ENCODE data around the gene SECISBP2.
"Not testable (repeated sequence)": the region's sequence is repeated elsewhere in the genome, so short reads cannot be mapped to it uniquely, and the experiment has no call there.

SECISBP2 gene

GRCh38 chr9:89309608-89310474 is 8.5 kb upstream of the SECISBP2 start:
- DNase-seq (ENCODE audit: low read depth, low spot score): no peak

DNA sequence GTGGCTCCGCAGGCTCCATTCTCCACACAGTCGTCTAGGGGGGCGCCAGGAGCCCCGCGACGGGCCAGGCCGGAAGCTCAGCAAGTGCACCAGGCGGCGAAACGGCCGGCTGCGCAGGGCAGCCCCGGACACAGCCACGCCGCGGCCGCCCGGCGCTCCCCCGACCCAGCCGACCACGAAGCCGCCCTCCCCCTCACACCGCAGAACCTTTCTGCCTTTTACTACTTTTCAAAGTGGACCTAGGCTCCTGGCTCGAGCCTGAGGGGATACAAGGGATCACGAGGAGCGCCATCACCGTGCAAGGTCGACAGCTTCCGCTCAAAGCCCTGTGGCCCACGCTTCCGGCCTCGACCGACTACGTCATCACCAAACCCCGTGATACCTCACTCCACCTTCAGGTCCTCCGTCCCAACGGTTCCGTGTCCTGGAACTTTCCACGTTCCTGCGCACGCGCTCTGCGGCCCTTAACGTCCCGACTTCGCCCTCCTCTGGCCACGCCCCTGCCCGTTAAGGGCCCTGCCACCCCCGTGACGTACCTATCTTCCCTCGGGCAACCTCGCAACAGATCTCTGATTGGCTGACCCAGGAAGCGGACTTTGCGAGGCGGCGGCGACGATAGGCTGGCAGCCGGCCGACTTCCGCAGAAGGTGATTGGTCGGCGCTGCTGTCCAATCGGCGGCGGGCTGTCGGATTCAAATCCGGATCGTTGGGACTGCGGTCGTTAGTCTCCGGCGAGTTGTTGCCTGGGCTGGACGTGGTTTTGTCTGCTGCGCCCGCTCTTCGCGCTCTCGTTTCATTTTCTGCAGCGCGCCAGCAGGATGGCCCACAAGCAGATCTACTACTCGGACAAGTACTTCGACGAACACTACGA is 7.6 kb upstream of the SECISBP2 start, which contains the start of gene CKS2:
TSS of gene CKS2 (plus strand) at position 721 of the 871 bp plus-strand sequence. CDS start at position 819, 98 bp downstream.
- peak; percentile 99 for DNase-seq (ENCODE audit: low read depth, low spot score)

- DNase-seq (ENCODE audit: low read depth, low spot score): no peak
These were observed 6.7 kb upstream of the SECISBP2 start for GRCh38 chr9:89311346-89312221.

- DNase-seq (ENCODE audit: low read depth, low spot score): no peak
These were observed 6.1 kb upstream of the SECISBP2 start for GRCh38 chr9:89312222-89312571.

DNA sequence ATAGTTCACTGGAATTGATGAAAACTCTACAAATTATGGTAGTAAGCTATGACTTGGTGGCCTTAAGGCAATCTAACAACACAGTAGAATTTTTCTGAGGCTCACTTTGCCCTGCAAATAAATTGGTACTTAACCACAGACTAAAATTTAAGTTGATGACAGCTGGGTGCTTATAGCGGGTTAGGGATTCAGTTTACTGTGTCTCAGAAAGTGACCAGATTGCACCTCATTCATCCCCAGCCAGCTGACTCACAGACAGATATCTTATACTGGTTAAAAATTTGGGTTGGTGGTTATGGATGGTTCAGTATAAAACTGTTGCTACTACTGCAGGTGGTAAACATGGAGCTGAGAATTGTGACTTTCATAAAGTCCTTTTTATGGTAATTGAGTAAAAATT is 4.5 kb upstream of the SECISBP2 start:
- no peak for DNase-seq (ENCODE audit: low read depth, low spot score)

DNA sequence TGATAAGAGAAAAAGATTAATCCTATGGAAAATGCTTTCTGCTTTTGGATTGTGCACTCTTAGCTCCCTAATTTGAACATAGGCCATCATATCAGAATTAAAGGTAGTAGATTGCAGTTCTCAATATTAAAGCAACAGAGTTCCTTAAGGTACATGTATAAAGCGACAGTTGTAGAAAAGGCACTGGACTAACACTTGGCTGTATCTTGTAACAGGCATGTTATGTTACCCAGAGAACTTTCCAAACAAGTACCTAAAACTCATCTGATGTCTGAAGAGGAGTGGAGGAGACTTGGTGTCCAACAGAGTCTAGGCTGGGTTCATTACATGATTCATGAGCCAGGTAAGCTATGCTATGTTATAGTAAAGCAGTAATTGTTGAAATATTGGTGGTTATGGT is 3.3 kb upstream of the SECISBP2 start:
- DNase-seq (ENCODE audit: low read depth, low spot score): no peak

- DNase-seq (ENCODE audit: low read depth, low spot score): no peak
These were observed 2.8 kb upstream of the SECISBP2 start for GRCh38 chr9:89315482-89315881.

- DNase-seq (ENCODE audit: low read depth, low spot score): no peak
These were observed 1.0 kb upstream of the SECISBP2 start for GRCh38 chr9:89317282-89317681.

DNA sequence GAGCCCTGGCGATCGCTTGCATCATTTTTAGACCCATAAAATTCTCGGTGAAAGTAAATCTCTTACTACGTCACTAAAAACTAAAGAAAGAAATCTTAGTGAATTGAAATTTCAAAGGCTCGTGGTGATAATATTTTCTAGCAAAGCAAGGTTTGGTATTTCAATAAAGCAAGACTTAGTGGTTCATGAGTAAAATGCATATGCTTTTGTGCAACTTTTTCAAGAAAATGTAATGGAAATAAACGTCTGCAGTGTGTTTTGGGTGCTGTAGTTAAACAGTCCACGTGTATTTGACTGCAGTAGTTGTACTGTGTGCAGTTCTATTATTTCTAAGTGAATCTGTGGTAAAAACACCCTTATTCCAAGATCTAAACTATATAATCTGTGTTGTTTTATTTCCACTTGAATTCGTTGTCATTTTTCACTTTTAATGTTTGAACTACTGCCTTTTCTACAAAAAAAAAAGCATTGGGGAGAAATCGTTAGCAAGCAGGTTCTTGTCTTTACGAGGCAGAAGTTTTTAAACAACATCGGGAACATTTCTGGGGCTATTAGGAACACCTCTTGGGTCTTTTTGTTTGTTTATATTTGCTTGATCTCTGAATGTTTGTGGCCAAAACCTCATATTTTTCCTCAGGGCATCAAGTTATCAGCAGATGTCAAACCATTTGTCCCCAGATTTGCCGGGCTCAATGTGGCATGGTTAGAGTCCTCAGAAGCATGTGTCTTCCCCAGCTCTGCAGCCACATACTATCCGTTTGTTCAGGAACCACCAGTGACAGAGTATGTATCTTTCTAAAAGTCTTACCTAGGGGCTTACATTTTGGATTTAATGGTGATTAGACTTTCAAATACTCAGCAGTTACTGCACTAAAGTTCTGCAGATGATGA is 960 bp downstream of the SECISBP2 start:
- no peak for DNase-seq (ENCODE audit: low read depth, low spot score)

- no peak for DNase-seq (ENCODE audit: low read depth, low spot score)
These were observed 5.1 kb downstream of the SECISBP2 start for GRCh38 chr9:89323390-89323789.

DNA sequence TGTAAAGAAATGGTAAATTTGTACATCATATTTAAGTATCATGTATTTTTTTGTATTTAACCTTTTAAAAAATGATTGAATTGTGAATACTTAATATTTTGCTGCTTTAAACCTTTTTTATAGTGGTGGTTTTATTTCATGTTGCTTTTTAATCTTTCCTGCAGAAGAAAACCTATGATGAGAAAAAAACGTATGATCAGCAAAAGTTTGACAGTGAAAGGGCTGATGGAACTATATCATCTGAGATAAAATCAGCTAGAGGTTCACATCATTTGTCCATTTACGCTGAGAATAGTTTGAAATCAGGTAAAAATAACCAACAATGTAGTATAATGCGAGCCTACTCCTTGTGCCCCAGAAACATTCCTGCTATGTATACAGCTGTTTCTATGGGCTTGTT is 7.4 kb downstream of the SECISBP2 start:
- DNase-seq (ENCODE audit: low read depth, low spot score): no peak

DNA sequence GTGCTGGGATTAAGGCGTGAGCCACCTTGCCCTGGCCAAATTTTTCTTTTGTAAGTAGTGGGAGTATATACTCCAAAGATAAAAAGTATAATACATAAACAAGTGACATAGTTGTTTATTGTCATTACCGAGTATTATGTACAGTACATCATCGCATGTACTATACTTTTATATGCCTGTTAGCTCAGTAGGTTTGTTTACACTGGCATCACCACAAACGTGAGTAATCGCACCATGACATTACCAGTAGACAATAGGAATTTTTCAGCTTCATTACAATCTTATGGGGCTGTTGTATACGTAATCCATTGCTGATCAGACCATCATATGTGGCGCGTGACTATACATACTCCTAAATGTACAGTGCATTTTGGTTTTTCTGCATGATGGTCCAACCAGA is 9.8 kb downstream of the SECISBP2 start:
- DNase-seq (ENCODE audit: low read depth, low spot score): no peak

GRCh38 chr9:89329917-89330316 is 11.6 kb downstream of the SECISBP2 start:
- no peak for DNase-seq (ENCODE audit: low read depth, low spot score)

DNA sequence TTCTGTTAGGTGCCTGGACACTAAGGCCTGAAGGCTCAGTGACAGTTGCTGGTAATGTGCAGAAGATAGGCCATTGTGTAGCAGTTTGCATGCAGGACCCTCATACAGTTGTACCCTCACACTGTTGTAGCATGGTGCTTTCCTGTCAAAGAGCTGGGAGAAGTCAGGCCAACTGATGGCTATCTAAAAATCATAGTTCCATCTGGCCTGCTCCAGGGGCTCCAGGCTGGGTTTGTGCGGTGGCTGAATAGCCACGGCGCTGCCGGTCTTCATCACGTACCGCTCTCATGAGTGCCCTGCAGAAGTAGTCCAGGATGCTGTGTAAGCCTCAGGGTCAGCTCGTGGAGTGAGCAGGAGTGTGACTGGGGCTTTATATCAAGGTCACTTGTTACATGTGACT is 12.2 kb downstream of the SECISBP2 start:
- DNase-seq (ENCODE audit: low read depth, low spot score): no peak

- no peak for DNase-seq (ENCODE audit: low read depth, low spot score)
These were observed 21.5 kb downstream of the SECISBP2 start for GRCh38 chr9:89339807-89340206.

GRCh38 chr9:89340332-89340731 is 22.0 kb downstream of the SECISBP2 start:
- no peak for DNase-seq (ENCODE audit: low read depth, low spot score)

DNA sequence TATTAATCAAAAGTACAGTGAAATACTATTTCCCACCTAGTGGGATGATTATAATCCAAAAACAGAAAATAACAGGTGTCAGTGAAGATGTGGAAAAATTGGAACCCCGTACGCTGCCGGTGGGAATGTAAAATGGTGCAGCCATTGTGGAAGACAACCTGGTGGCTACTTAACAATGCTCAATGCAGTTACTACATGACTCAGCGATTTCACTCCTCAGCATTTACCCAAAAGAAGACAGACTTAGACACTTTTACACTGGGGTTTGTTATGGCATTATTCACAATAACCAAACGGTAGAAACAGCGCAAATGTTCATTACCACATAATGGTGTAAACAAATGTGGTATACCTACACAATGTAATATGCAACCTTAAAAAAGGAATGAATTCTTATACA is 23.9 kb downstream of the SECISBP2 start:
- no peak for DNase-seq (ENCODE audit: low read depth, low spot score)

- DNase-seq (ENCODE audit: low read depth, low spot score): no peak
These were observed 24.6 kb downstream of the SECISBP2 start for GRCh38 chr9:89342948-89343347.

DNA sequence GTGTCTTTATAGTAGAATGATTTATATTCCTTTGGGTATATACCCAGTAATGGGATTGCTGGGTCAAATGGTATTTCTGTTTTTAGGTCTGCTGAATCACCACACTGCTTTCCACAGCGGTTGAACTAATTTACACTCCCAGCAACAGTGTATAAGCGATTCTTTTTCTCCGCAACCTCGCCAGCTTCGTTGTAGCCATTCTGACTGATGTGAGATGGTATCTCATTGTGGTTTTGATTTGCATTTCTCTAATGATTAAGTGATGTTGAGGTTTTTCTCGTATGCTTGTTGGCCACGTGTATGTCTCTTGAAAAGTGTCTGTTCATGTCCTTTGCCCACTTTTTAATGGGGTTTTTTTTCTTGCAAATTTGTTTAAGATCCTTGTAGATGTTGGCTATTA is 25.5 kb downstream of the SECISBP2 start:
- not testable (repeated sequence) for DNase-seq (ENCODE audit: low read depth, low spot score)

DNA sequence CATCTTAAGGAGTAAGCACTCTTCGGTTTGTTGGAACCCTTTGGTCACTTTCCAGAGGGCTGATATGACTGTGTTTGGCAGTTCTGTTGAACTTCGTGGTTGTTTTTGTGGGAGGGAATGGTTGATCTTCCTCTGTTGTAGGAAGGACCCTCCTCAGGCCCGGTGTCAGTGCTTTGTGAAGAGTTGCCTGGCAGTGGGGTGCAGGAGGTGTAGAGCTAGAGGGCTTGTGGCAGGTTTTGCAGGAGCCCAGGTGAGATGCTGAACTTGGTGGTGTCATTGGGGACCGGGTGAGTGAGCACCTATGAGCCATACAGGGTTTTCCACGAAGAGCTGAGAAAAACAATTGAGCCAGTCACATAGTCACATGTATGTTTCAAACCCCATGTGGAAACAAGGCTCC is 27.2 kb downstream of the SECISBP2 start:
- DNase-seq (ENCODE audit: low read depth, low spot score): no peak

DNA sequence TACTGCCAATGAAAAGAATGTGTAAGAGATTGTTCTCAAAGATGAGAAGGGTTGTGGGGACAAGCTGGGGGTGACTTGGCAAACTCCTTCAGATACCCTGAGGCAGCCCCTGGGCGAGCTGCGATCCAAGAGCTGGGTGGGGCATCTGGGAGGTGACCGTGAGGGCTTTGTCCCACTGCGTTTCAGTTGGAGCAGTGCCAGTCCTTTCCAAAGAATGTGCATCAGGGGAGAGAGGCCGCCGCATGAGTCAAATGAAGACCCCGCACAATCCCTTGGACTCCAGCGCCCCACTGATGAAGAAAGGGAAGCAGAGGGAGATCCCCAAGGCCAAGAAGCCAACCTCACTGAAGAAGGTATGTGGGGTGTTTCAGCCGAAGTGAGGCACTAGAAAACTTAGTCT is 28.4 kb downstream of the SECISBP2 start:
- no peak for DNase-seq (ENCODE audit: low read depth, low spot score)

Data from activated naive CD8-positive, alpha-beta T cell treated with anti-CD3 and anti-CD28 coated beads, Interleukin-2, amount 50 U/mL, for 16 hours (primary cell).